WTC11 (cell line): Measurements from ENCODE around the gene CES5A. TPM values are rescaled to one million over a fixed set of nuclear protein-coding genes. Genes with fewer than 3 reads are reported as not detected.

ENCODE experiments used
- ATAC-seq: fragments of 200-7000 bp; cut with Tn5 transposase; 2 replicates; pipeline ENCODE4 v1.10.0; 2021; ENCODE audit warnings: mild to moderate bottlenecking, moderate library complexity
- CTCF ChIA-PET: fragments of 300-600 bp; sonication (Branson Sonifier 250); formaldehyde crosslinking; loops from one replicate; lab custom pipeline; 2021; ENCODE audit warnings: antibody characterized with exemption; lab: Charles Lee
- POLR2A ChIA-PET: fragments of 350-600 bp; sonication (Branson Sonifier 250); formaldehyde crosslinking; loops from one replicate; lab custom pipeline; 2021; ENCODE audit warnings: antibody characterized with exemption; lab: Charles Lee
- DNase-seq: peaks from one replicate; pipeline ENCODE4 v3.0.0; 2021; ENCODE audit warnings: low spot score
- H3K27ac Mint-ChIP-seq: 2 replicates; pipeline ENCODE4 v1.8.0; 2021; ENCODE audit warnings: mixed read lengths
- H3K27me3 Mint-ChIP-seq: 2 replicates; pipeline ENCODE4 v1.8.0; 2021; ENCODE audit warnings: low read depth, mild to moderate bottlenecking, moderate library complexity, mixed read lengths
- H3K36me3 Mint-ChIP-seq: 2 replicates; pipeline ENCODE4 v1.8.0; 2021; ENCODE audit warnings: mixed read lengths
- H3K4me1 Mint-ChIP-seq: 2 replicates; pipeline ENCODE4 v1.8.0; 2022; ENCODE audit warnings: mixed read lengths
- H3K4me3 Mint-ChIP-seq: 2 replicates; pipeline ENCODE4 v1.8.0; 2021; ENCODE audit warnings: mild to moderate bottlenecking, moderate library complexity, mixed read lengths
- H3K9me3 Mint-ChIP-seq: 2 replicates; pipeline ENCODE4 v1.8.0; 2021; ENCODE audit warnings: mixed read lengths
- ATF3 ChIP-seq: sonication (generic); formaldehyde crosslinking; conservative IDR thresholded peaks from 2 replicates; pipeline ENCODE4 v1.8.1; 2022; ENCODE audit warnings: mild to moderate bottlenecking, missing genetic modification reagents
- CREB1 ChIP-seq: sonication (generic); formaldehyde crosslinking; IDR thresholded peaks from 2 replicates; pipeline ENCODE4 v1.8.0; 2023; ENCODE audit warnings: mild to moderate bottlenecking, missing genetic modification reagents
- CTCF ChIP-seq: fragments of 200-600 bp; IDR thresholded peaks from 2 replicates; pipeline ENCODE4 v1.8.0; 2022; ENCODE audit warnings: antibody characterized with exemption
- EMX1 ChIP-seq: fragments of 250-450 bp; sonication (Bioruptor Pico); IDR thresholded peaks from 2 replicates; pipeline ENCODE4 v1.8.0; 2021; ENCODE audit warnings: mild to moderate bottlenecking
- ESRRA ChIP-seq: sonication (generic); formaldehyde crosslinking; IDR thresholded peaks from 2 replicates; pipeline ENCODE4 v1.8.1; 2022; ENCODE audit warnings: mild to moderate bottlenecking, missing genetic modification reagents, borderline replicate concordance
- GABPB1 ChIP-seq: sonication (generic); formaldehyde crosslinking; IDR thresholded peaks from 2 replicates; pipeline ENCODE4 v1.8.1; 2023; ENCODE audit warnings: mild to moderate bottlenecking, missing genetic modification reagents
- GRHL2 ChIP-seq: fragments of 250-450 bp; sonication (Bioruptor Pico); IDR thresholded peaks from 2 replicates; pipeline ENCODE4 v1.8.0; 2022; ENCODE audit warnings: mild to moderate bottlenecking, moderate library complexity; ENCODE audit not compliant: insufficient replicate concordance, severe bottlenecking
- IRF1 ChIP-seq: sonication (generic); formaldehyde crosslinking; IDR thresholded peaks from 2 replicates; pipeline ENCODE4 v1.8.0; 2023; ENCODE audit warnings: missing genetic modification reagents
- JUN ChIP-seq: sonication (generic); formaldehyde crosslinking; IDR thresholded peaks from 2 replicates; pipeline ENCODE4 v1.8.0; 2023; ENCODE audit warnings: mild to moderate bottlenecking, missing genetic modification reagents
- MAX ChIP-seq: sonication (generic); formaldehyde crosslinking; IDR thresholded peaks from 2 replicates; pipeline ENCODE4 v1.8.0; 2022; ENCODE audit warnings: mild to moderate bottlenecking, missing genetic modification reagents
- MXD4 ChIP-seq: fragments of 250-450 bp; sonication (Bioruptor Pico); IDR thresholded peaks from 2 replicates; pipeline ENCODE4 v1.8.0; 2021; ENCODE audit warnings: mild to moderate bottlenecking, moderate library complexity, borderline replicate concordance
- OVOL2 ChIP-seq: fragments of 250-450 bp; sonication (Bioruptor Pico); IDR thresholded peaks from 2 replicates; pipeline ENCODE4 v1.9.0; 2021; ENCODE audit warnings: mild to moderate bottlenecking, borderline replicate concordance
- RORB ChIP-seq: fragments of 250-450 bp; sonication (Bioruptor Pico); IDR thresholded peaks from 2 replicates; pipeline ENCODE4 v1.9.0; 2021; ENCODE audit warnings: mild to moderate bottlenecking
- ZNF138 ChIP-seq: sonication (generic); formaldehyde crosslinking; conservative IDR thresholded peaks from 2 replicates; pipeline ENCODE4 v1.8.1; 2022; ENCODE audit warnings: mild to moderate bottlenecking, moderate library complexity, missing genetic modification reagents
- ZNF396 ChIP-seq: fragments of 250-450 bp; sonication (Bioruptor Pico); IDR thresholded peaks from 2 replicates; pipeline ENCODE4 v1.8.0; 2021; ENCODE audit warnings: mild to moderate bottlenecking, moderate library complexity, borderline replicate concordance
- ZNF423 ChIP-seq: fragments of 250-450 bp; sonication (Bioruptor Pico); IDR thresholded peaks from 2 replicates; pipeline ENCODE4 v2.1.2; 2022; ENCODE audit warnings: mild to moderate bottlenecking, moderate library complexity
- ZNF512 ChIP-seq: sonication (generic); formaldehyde crosslinking; IDR thresholded peaks from 2 replicates; pipeline ENCODE4 v1.8.1; 2022; ENCODE audit warnings: missing genetic modification reagents, borderline replicate concordance
- ZNF532 ChIP-seq: fragments of 250-450 bp; sonication (Bioruptor Pico); IDR thresholded peaks from 2 replicates; pipeline ENCODE4 v1.9.0; 2021; ENCODE audit warnings: mild to moderate bottlenecking, borderline replicate concordance
- total RNA-seq: library from RNA; stranded (reverse); gene quantifications from 3 replicates; pipeline ENCODE4 v1.2.3, GENCODE V29; 2021
- TF ChIP-seq, protein P1 (sequence below): sonication (generic); formaldehyde crosslinking; IDR thresholded peaks from 2 replicates; pipeline ENCODE4 v1.8.0; 2022; ENCODE audit warnings: mild to moderate bottlenecking, missing genetic modification reagents
- TF ChIP-seq, protein P2 (sequence below): fragments of 250-450 bp; sonication (Bioruptor Pico); IDR thresholded peaks from 2 replicates; pipeline ENCODE4 v1.8.0; 2021; ENCODE audit warnings: mild to moderate bottlenecking

CES5A gene
- total RNA-seq, 1 experiment from 2014 or later: not detected

- H3K4me1 Mint-ChIP-seq: peaks cover 8% of the 10 kb centered on the region
- no peak overlapping the region for H3K27ac Mint-ChIP-seq
- no peak overlapping the region for H3K4me3 Mint-ChIP-seq
- H3K36me3 Mint-ChIP-seq: peaks cover 47% of the 10 kb centered on the region
- ATAC-seq: no peak
- no peak for DNase-seq
- ChIA-PET CTCF (interaction anchor here (1.5 kb wide), 1 partner anchor 51 kb away, joined by 3 read pairs; no protein-coding TSS in a partner anchor), POLR2A (no interaction called here)
- no peak for TF ChIP-seq CREB1 (CRISPR knock-in tag)
- peaks cover 7% of the 10 kb centered on the region for H3K27me3 Mint-ChIP-seq
- peaks cover 72% of the 10 kb centered on the region for H3K9me3 Mint-ChIP-seq
Measured at GRCh38 chr16:55892821-55893220, 17.6 kb upstream of the CES5A start.

- Mint-ChIP-seq H3K27ac (no peak overlapping the region), H3K9me3 (peaks cover 41% of the 10 kb centered on the region), H3K27me3 (peaks cover 7% of the 10 kb centered on the region), H3K4me1 (peaks cover 8% of the 10 kb centered on the region), H3K36me3 (peaks cover 28% of the 10 kb centered on the region), H3K4me3 (no peak overlapping the region)
- ChIA-PET POLR2A (no interaction called here), CTCF (no interaction called here)
- no peak for TF ChIP-seq OVOL2
- no peak for TF ChIP-seq ZNF423 (CRISPR knock-in tag)
- TF ChIP-seq GABPB1: no peak
- TF ChIP-seq EMX1: no peak
- TF ChIP-seq, protein P1, sequence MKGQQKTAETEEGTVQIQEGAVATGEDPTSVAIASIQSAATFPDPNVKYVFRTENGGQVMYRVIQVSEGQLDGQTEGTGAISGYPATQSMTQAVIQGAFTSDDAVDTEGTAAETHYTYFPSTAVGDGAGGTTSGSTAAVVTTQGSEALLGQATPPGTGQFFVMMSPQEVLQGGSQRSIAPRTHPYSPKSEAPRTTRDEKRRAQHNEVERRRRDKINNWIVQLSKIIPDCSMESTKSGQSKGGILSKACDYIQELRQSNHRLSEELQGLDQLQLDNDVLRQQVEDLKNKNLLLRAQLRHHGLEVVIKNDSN (CRISPR knock-in tag): no peak
- no peak for TF ChIP-seq ESRRA (CRISPR knock-in tag)
- TF ChIP-seq ZNF138 (CRISPR knock-in tag): no peak
- no peak for TF ChIP-seq JUN (CRISPR knock-in tag)
- TF ChIP-seq ZNF532: no peak
- TF ChIP-seq MAX (CRISPR knock-in tag): no peak
- TF ChIP-seq GRHL2 (CRISPR knock-in tag): no peak
- TF ChIP-seq MXD4 (CRISPR knock-in tag): no peak
- no peak for TF ChIP-seq CTCF
- no peak for TF ChIP-seq RORB (CRISPR knock-in tag)
- no peak for DNase-seq
- ATAC-seq: no peak
Measured at GRCh38 chr16:55889518-55889917, 14.3 kb upstream of the CES5A start.

GRCh38 chr16:55888546-55888945 is 13.4 kb upstream of the CES5A start:
- peaks cover 40% of the 10 kb centered on the region for H3K9me3 Mint-ChIP-seq
- ATAC-seq: no peak
- TF ChIP-seq, protein P2, sequence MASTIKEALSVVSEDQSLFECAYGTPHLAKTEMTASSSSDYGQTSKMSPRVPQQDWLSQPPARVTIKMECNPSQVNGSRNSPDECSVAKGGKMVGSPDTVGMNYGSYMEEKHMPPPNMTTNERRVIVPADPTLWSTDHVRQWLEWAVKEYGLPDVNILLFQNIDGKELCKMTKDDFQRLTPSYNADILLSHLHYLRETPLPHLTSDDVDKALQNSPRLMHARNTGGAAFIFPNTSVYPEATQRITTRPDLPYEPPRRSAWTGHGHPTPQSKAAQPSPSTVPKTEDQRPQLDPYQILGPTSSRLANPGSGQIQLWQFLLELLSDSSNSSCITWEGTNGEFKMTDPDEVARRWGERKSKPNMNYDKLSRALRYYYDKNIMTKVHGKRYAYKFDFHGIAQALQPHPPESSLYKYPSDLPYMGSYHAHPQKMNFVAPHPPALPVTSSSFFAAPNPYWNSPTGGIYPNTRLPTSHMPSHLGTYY (CRISPR knock-in tag): no peak
- TF ChIP-seq ZNF396 (CRISPR knock-in tag): no peak
- no peak for TF ChIP-seq ATF3 (CRISPR knock-in tag)
- no peak for TF ChIP-seq IRF1 (CRISPR knock-in tag)
- TF ChIP-seq ZNF512: no peak
- no peak for TF ChIP-seq ZNF138 (CRISPR knock-in tag)
- TF ChIP-seq MXD4 (CRISPR knock-in tag): no peak
- no peak for TF ChIP-seq RORB (CRISPR knock-in tag)

More at GRCh38 chr16:55888546-55888945, 13.4 kb upstream of the CES5A start:
- H3K27me3 Mint-ChIP-seq: peaks cover 6% of the 10 kb centered on the region
- H3K4me3 Mint-ChIP-seq: no peak overlapping the region
- ChIA-PET POLR2A (no interaction called here), CTCF (no interaction called here)
- no peak overlapping the region for H3K27ac Mint-ChIP-seq
- peaks cover 26% of the 10 kb centered on the region for H3K36me3 Mint-ChIP-seq
- no peak for DNase-seq
- H3K4me1 Mint-ChIP-seq: peaks cover 8% of the 10 kb centered on the region
